WI38 (cell line): ENCODE results near the gene TAF1D.

Source experiments
- H3K4me3 ChIP-seq: 2 replicates; pipeline ENCODE4 v1.5.1; 2011; ENCODE audit warnings: low read depth, mild to moderate bottlenecking, control low read depth, low read length
- CTCF ChIP-seq: IDR thresholded peaks from 2 replicates; pipeline ENCODE4 v1.5.1; 2012; ENCODE audit warnings: low read depth, mild to moderate bottlenecking, control low read depth, low read length

TAF1D gene

GRCh38 chr11:93732237-93732892 lies 8.9 kb downstream of the TAF1D start:
- no peak for TF ChIP-seq CTCF
- H3K4me3 ChIP-seq = no peak overlapping the region

- H3K4me3 ChIP-seq = no peak overlapping the region
- TF ChIP-seq CTCF = no peak
These were observed 10.9 kb downstream of the TAF1D start for GRCh38 chr11:93730108-93731107.

- no peak for TF ChIP-seq CTCF
- H3K4me3 ChIP-seq = no peak overlapping the region
These were observed 12.1 kb downstream of the TAF1D start for GRCh38 chr11:93729129-93729616.

- H3K4me3 ChIP-seq = no peak overlapping the region
- no peak for TF ChIP-seq CTCF
These were observed 12.5 kb downstream of the TAF1D start for GRCh38 chr11:93728792-93729128.

- TF ChIP-seq CTCF = no peak
- no peak overlapping the region for H3K4me3 ChIP-seq
These were observed 13.1 kb downstream of the TAF1D start for GRCh38 chr11:93727985-93728791.

- H3K4me3 ChIP-seq = no peak overlapping the region
- no peak for TF ChIP-seq CTCF
These were observed 17.2 kb downstream of the TAF1D start for GRCh38 chr11:93724089-93724488.
